K562 (cell line): ENCODE data around the gene KIF20A. TPM values are rescaled to one million over a fixed set of nuclear protein-coding genes. Genes with fewer than 3 reads are reported as not detected.

ENCODE experiments used
- ATAC-seq: fragments of 200-7000 bp; cut with Tn5 transposase; 3 replicates; pipeline ENCODE4 v1.9.1; 2020; ENCODE audit warnings: moderate library complexity
- Bru-seq: library from RNA; stranded (reverse); fragments of 400-500 nt; gene quantifications from one replicate; lab custom pipeline; 2021; lab: Mats Ljungman, UMichigan
- BruChase-seq, 2 experiments: library from RNA; stranded (reverse); fragments of 400-500 nt; gene quantifications; one replicate each; lab custom pipeline; 2021; lab: Mats Ljungman, UMichigan
- BruUV-seq: library from RNA; stranded (reverse); fragments of 400-500 nt; replicated peaks from 2 replicates; lab custom pipeline; 2021; lab: Mats Ljungman, UMichigan
- CTCF ChIA-PET: fragments of 300-600 bp; formaldehyde crosslinking; extraction: SDS; loops from one replicate; lab custom pipeline; 2021; ENCODE audit warnings: low intra/inter-chr PET ratio; lab: Yijun Ruan, JAX
- POLR2A ChIA-PET: fragments of 300-600, 350-650 bp; sonication (Branson Sonifier 250); formaldehyde crosslinking; extraction: SDS; loops from one replicate; lab custom pipeline; 2021; ENCODE audit warnings: antibody characterized with exemption, inconsistent platforms; lab: Yijun Ruan, JAX
- DNase-seq, 4 experiments: peaks; one replicate each; pipeline versions ENCODE4 v3.0.0 to v3.0.0-alpha.2; 2011 to 2018; ENCODE audit warnings: low spot score in 3 of 4, mixed read lengths in 3 of 4; ENCODE audit errors: extremely low read depth in 1 of 4
- FAIRE-seq: peaks from 2 replicates; lab custom pipeline; 2011; peaks lifted over from hg19 to GRCh38; lab: Jason Lieb, UNC
- H2AFZ ChIP-seq: 2 replicates; pipeline ENCODE4 v1.6.0; 2011; ENCODE audit warnings: low read depth, low read length, control low read depth, inconsistent platforms
- H3K27ac ChIP-seq: fragments of 200-600 bp; 3 replicates; pipeline ENCODE4 v1.8.0; 2011; ENCODE audit warnings: low read depth, mild to moderate bottlenecking, control low read depth, inconsistent platforms, low read length, moderate library complexity, mixed read lengths; ENCODE audit errors: extremely low read depth
- H3K27me3 ChIP-seq, 2 experiments: fragments of 300-600 bp in 1 of 2; 2 replicates in 1 of 2; 3 replicates in 1 of 2; pipeline versions ENCODE4 v1.6.0 to v1.8.0; 2011; ENCODE audit warnings: inconsistent platforms in 2 of 2, low read length in 2 of 2, mild to moderate bottlenecking in 1 of 2, mixed read lengths in 1 of 2, moderate library complexity in 1 of 2; ENCODE audit not compliant: control insufficient read depth in 2 of 2, insufficient read depth in 2 of 2
- H3K36me3 ChIP-seq: fragments of 300-600 bp; 3 replicates; pipeline ENCODE4 v1.8.0; 2011; ENCODE audit warnings: mild to moderate bottlenecking, low read length, inconsistent platforms; ENCODE audit not compliant: control insufficient read depth, insufficient read depth
- H3K4me1 ChIP-seq, 2 experiments: fragments of 200-600 bp in 1 of 2; replicated peaks in 1 of 2; 2 replicates in 1 of 2; 3 replicates in 1 of 2; pipeline versions ENCODE4 v1.5.1 to v1.8.0; 2011; ENCODE audit warnings: inconsistent platforms in 2 of 2, low read length in 2 of 2, mild to moderate bottlenecking in 1 of 2, mixed read lengths in 1 of 2, moderate library complexity in 1 of 2; ENCODE audit not compliant: control insufficient read depth in 2 of 2, insufficient read depth in 2 of 2
- H3K4me2 ChIP-seq: 2 replicates; pipeline ENCODE4 v1.6.1; 2011; ENCODE audit warnings: low read length, control low read depth, inconsistent platforms, mixed read lengths; ENCODE audit not compliant: insufficient read depth
- H3K4me3 ChIP-seq: fragments of 200-600 bp; sonication (generic), shearing (Covaris generic); 2 replicates; pipeline ENCODE4 v1.5.1; 2016; ENCODE audit warnings: control low read depth, inconsistent platforms
- H3K79me2 ChIP-seq: fragments of 200-600 bp; 3 replicates; pipeline ENCODE4 v1.8.0; 2011; ENCODE audit warnings: low read length, inconsistent platforms; ENCODE audit not compliant: control insufficient read depth, insufficient read depth
- H3K9ac ChIP-seq, 2 experiments: 2 replicates each; pipeline versions ENCODE4 v1.6.0 to v1.6.1; 2011; ENCODE audit warnings: low read depth in 2 of 2, low read length in 2 of 2, control low read depth in 1 of 2, inconsistent platforms in 1 of 2, mild to moderate bottlenecking in 1 of 2, mixed read lengths in 1 of 2; ENCODE audit not compliant: insufficient read depth in 1 of 2
- H3K9me1 ChIP-seq: one replicate; pipeline ENCODE4 v1.6.0; 2011; ENCODE audit warnings: inconsistent platforms, mild to moderate bottlenecking, low read length, moderate library complexity; ENCODE audit not compliant: control insufficient read depth, insufficient read depth
- H3K9me3 ChIP-seq: replicated peaks from 2 replicates; pipeline ENCODE4 v1.5.1; 2011; ENCODE audit warnings: low read depth, low read length, inconsistent platforms; ENCODE audit not compliant: control insufficient read depth, insufficient read depth
- H4K20me1 ChIP-seq: replicated peaks from 2 replicates; pipeline ENCODE4 v1.6.1; 2011; ENCODE audit warnings: low read length, inconsistent platforms, mixed read lengths; ENCODE audit not compliant: control insufficient read depth, insufficient read depth
- CC2D1A ChIP-seq: fragments of 450-650 bp; IDR thresholded peaks from 2 replicates; pipeline ENCODE4 v1.6.1; 2017; ENCODE audit warnings: mild to moderate bottlenecking
- CREBBP ChIP-seq: IDR thresholded peaks from one replicate; pipeline ENCODE4 v1.6.1; 2012; ENCODE audit warnings: low read depth, mild to moderate bottlenecking, control low read depth, inconsistent platforms, low read length
- FOS ChIP-seq: IDR thresholded peaks from 3 replicates; pipeline ENCODE4 v1.6.1; 2011; ENCODE audit not compliant: insufficient read length; ENCODE audit errors: extremely low read depth
- FOXJ3 ChIP-seq: sonication (generic); formaldehyde crosslinking; IDR thresholded peaks from 2 replicates; pipeline ENCODE4 v1.4.0; 2020; ENCODE audit warnings: mild to moderate bottlenecking, missing genetic modification reagents
- GTF2E2 ChIP-seq: fragments of 200-800 bp; sonication (Bioruptor generic); IDR thresholded peaks from 2 replicates; pipeline ENCODE4 v1.6.1; 2016; ENCODE audit warnings: missing genetic modification characterization, missing compliant biosample characterization
- KAT7 ChIP-seq: sonication (generic); formaldehyde crosslinking; IDR thresholded peaks from 2 replicates; pipeline ENCODE4 v1.8.0; 2022; ENCODE audit warnings: missing genetic modification reagents, mild to moderate bottlenecking, borderline replicate concordance
- MAFF ChIP-seq: IDR thresholded peaks from 2 replicates; pipeline ENCODE4 v1.6.1; 2012; ENCODE audit warnings: low read length, improper control_type of control experiment
- NBN ChIP-seq: fragments of 450-650 bp; IDR thresholded peaks from 2 replicates; pipeline ENCODE4 v1.6.1; 2016; ENCODE audit warnings: low read depth, mild to moderate bottlenecking
- NCOA1 ChIP-seq: fragments of 450-650 bp; IDR thresholded peaks from 2 replicates; pipeline ENCODE4 v1.6.1; 2016; ENCODE audit warnings: low read depth
- PKNOX1 ChIP-seq: fragments of 450-650 bp; IDR thresholded peaks from 2 replicates; pipeline ENCODE4 v1.6.1; 2016
- RB1 ChIP-seq: fragments of 450-650 bp; IDR thresholded peaks from 2 replicates; pipeline ENCODE4 v1.6.1; 2017; ENCODE audit warnings: low read depth, mild to moderate bottlenecking
- SIN3B ChIP-seq: fragments of 450-650 bp; IDR thresholded peaks from 2 replicates; pipeline ENCODE4 v1.6.1; 2017; ENCODE audit warnings: low read depth, mild to moderate bottlenecking, moderate library complexity
- SMARCA5 ChIP-seq: fragments of 450-650 bp; IDR thresholded peaks from 2 replicates; pipeline ENCODE4 v1.6.1; 2016
- THRAP3 ChIP-seq: fragments of 450-650 bp; IDR thresholded peaks from 2 replicates; pipeline ENCODE4 v1.6.1; 2016; ENCODE audit warnings: mild to moderate bottlenecking, inconsistent platforms, borderline replicate concordance
- ZNF143 ChIP-seq: sonication (generic); formaldehyde crosslinking; IDR thresholded peaks from 2 replicates; pipeline ENCODE4 v1.9.0; 2022; ENCODE audit warnings: mild to moderate bottlenecking, missing genetic modification reagents
- ZNF584 ChIP-seq: fragments of 200-800 bp; sonication (Bioruptor generic); IDR thresholded peaks from 2 replicates; pipeline ENCODE4 v1.6.1; 2016; ENCODE audit warnings: low read depth, mild to moderate bottlenecking, missing genetic modification characterization, missing compliant biosample characterization
- WGBS: fragments of 100-300 bp; shearing (Covaris generic); methylation state at CpG from one replicate; pipeline ENCODE4 v1.1.6; 2016; ENCODE audit warnings: low coverage, mixed read lengths; ENCODE audit not compliant: insufficient coverage; ENCODE audit errors: missing lambda C conversion rate; 5-methylcytosine and 5-hydroxymethylcytosine counted together
- in situ Hi-C: fragments of 300-500 bp; cut with MboI; formaldehyde crosslinking; loops from 4 replicates; pipeline ENCODE4 v1.15.0; 2018; ENCODE audit warnings: inconsistent platforms, mixed read lengths
- intact Hi-C: fragments of 100-400 bp; cut with micrococcal nuclease; formaldehyde crosslinking; loops from 2 replicates; pipeline ENCODE4 v1.14.2; 2022
- long read RNA-seq, 3 experiments: library from polyadenylated mRNA in 2 of 3; library from RNA in 1 of 3; unstranded in 2 of 3; stranded (forward) in 1 of 3; transcript quantifications; one replicate each; pipeline ENCODE4 v2.0.0, GENCODE V29; 2019 to 2022
- polyA minus RNA-seq, 3 experiments: library from RNA; depleted of rRNA, polyadenylated mRNA; stranded (reverse); fragments of >200 nt; gene quantifications; 2 replicates each; pipeline ENCODE4 v1.2.3, GENCODE V29; 2011
- polyA plus RNA-seq, 8 experiments: library from polyadenylated mRNA; depleted of rRNA in 4 of 8; stranded (reverse) in 5 of 8; unstranded in 3 of 8; fragments of >200 nt; fragmentation: Nextera tagmentation in 2 of 8; fragmentation: Illumina TruSeq in 1 of 8; extraction: Ambion mirVana in 2 of 8; extraction: Trizol in 1 of 8; gene quantifications; 2 replicates each; pipeline versions ENCODE4 v1.2.1 to v1.2.3, GENCODE V29; 2011 to 2014; ENCODE audit warnings: inconsistent platforms in 1 of 8, missing spikeins in 1 of 8
- total RNA-seq, 7 experiments: library from RNA; depleted of rRNA in 6 of 7; stranded (reverse); fragments of >200 nt in 6 of 7; fragmentation: Illumina TruSeq in 2 of 7; extraction: Trizol in 2 of 7; gene quantifications; 2 replicates each; pipeline versions ENCODE4 v1.2.1 to v1.2.3, GENCODE V29; 2011 to 2021; ENCODE audit warnings: low replicate concordance in 1 of 7

KIF20A gene
- 122 and 137 TPM in 2 replicates for total RNA-seq (2011; cell fraction: chromatin; rRNA removed; ENCODE audit: low replicate concordance)
- total RNA-seq (2011; cell fraction: nucleolus; rRNA removed) = 95.4 and 97.0 TPM in 2 replicates
- total RNA-seq (2011; cell fraction: nucleoplasm; rRNA removed) = 81.0 and 82.0 TPM in 2 replicates
- total RNA-seq (2014; rRNA removed) (40.8 and 44.9 TPM in 2 replicates), total RNA-seq (2014; rRNA removed; fragmentation: Illumina TruSeq; extraction: Trizol) (61.2 and 63.1 TPM in 2 replicates), total RNA-seq (2015; rRNA removed; fragmentation: Illumina TruSeq; extraction: Trizol) (51.9 and 55.5 TPM in 2 replicates), total RNA-seq (2021) (49.0 and 52.6 TPM in 2 replicates), polyA plus RNA-seq (2011; rRNA removed) (53.9 and 57.0 TPM in 2 replicates), polyA plus RNA-seq (2014; fragmentation: Illumina TruSeq; extraction: Trizol) (52.3 and 59.6 TPM in 2 replicates), polyA plus RNA-seq (2014; fragmentation: Nextera tagmentation; extraction: Ambion mirVana) (10 to 100 TPM; 39.8 to 58.7 TPM), polyA plus RNA-seq (2014; rRNA removed) (36.8 and 39.6 TPM in 2 replicates), polyA minus RNA-seq (2011; rRNA and poly(A)+ RNA removed) (126 and 142 TPM in 2 replicates), Bru-seq, nascent RNA (percentile 89 among the genes with signal in this experiment), BruChase-seq, experiment 1, labeled RNA remaining after a 2-hour chase (percentile 79 among the genes with signal in this experiment), BruChase-seq, experiment 2, labeled RNA remaining after a 6-hour chase (percentile 85 among the genes with signal in this experiment)
- 31.9 and 42.7 TPM in 2 replicates for polyA plus RNA-seq (2011; cell fraction: cytosol; rRNA removed)
- polyA plus RNA-seq (2011; cell fraction: nucleus; rRNA removed) = 94.3 and 132 TPM in 2 replicates
- 28.5 and 32.7 TPM in 2 replicates for polyA plus RNA-seq (2012)
- polyA minus RNA-seq (2011; cell fraction: cytosol; rRNA and poly(A)+ RNA removed) = 49.5 and 58.0 TPM in 2 replicates
- polyA minus RNA-seq (2011; cell fraction: nucleus; rRNA and poly(A)+ RNA removed) = 73.5 and 136 TPM in 2 replicates
- long read RNA-seq, experiment 1, transcript KIF20A-201 (19 exons, 3,201 nt) = major isoform, 108 of 167 reads
- long read RNA-seq, experiment 1, partial matches to known transcripts = 39 of 167 reads
- long read RNA-seq, experiment 1, other reads (novel, unspliced or antisense) = 20 of 167 reads
- long read RNA-seq, experiment 2, transcript KIF20A-201 (19 exons, 3,201 nt) = major isoform, 18 of 48 reads
- long read RNA-seq, experiment 2, partial matches to known transcripts = 13 of 48 reads
- long read RNA-seq, experiment 2, other reads (novel, unspliced or antisense) = 17 of 48 reads
- long read RNA-seq, experiment 3, transcript KIF20A-201 (19 exons, 3,201 nt) = major isoform, 42 of 54 reads
- long read RNA-seq, experiment 3, partial matches to known transcripts = 9 of 54 reads
- long read RNA-seq, experiment 3, other reads (novel, unspliced or antisense) = 3 of 54 reads

GRCh38 chr5:138178516-138179276 lies at the start of gene KIF20A, which contains the start of gene BRD8:
Gene KIF20A (plus strand): TSS chr5:138179112. CDS start chr5:138179681, 569 bp downstream.
Gene BRD8 (minus strand): TSS chr5:138178630. CDS start chr5:138178614, 16 bp downstream.
- peak within 1 kb of the TSS; percentile 99 for H2AFZ ChIP-seq
- H3K4me3 ChIP-seq = peak within 1 kb of the TSS; percentile 63
- DNase-seq = peak; percentile 86 to 98 (median 91)
- peaks cover 57% of the 10 kb centered on the region for H3K79me2 ChIP-seq
- in situ Hi-C loops (loop anchor here (25.0 kb wide), 1 partner anchor 234 kb away; no protein-coding TSS in a partner anchor), intact Hi-C loops (no loop called here)
- peak within 1 kb of the TSS; percentile 90 to 97 for H3K9ac ChIP-seq
- ChIA-PET POLR2A (interaction anchor here (0.6 to 4.6 kb wide), 26 partner anchors 8 to 1561 kb away, joined by 3 to 34 read pairs (median 3); partner anchors contain the start of genes CDC23 and FAM53C), CTCF (interaction anchor here (0.5 to 2.2 kb wide), 3 partner anchors 104 to 314 kb away, joined by 3 to 10 read pairs (median 3); no protein-coding TSS in a partner anchor)
- WGBS = under 1% methylated on average over 41 of the region's 41 CpGs
- peaks cover 60% of the 10 kb centered on the region for H3K36me3 ChIP-seq
- peak within 1 kb of the TSS; percentile 95 for H3K4me2 ChIP-seq
- H4K20me1 ChIP-seq = no peaks in the 10 kb centered on the region
- no peaks in the 10 kb centered on the region for H3K27me3 ChIP-seq
- peak; percentile 90 for ATAC-seq
- H3K9me3 ChIP-seq = no peaks in the 10 kb centered on the region
- BruUV-seq = no TSS peak
- peak; percentile 98 for FAIRE-seq
- H3K4me1 ChIP-seq = peaks cover 0 to 5% of the 10 kb centered on the region in 2 experiments; a peak in 1 of 5 replicates
- no peaks in the 10 kb centered on the region for H3K9me1 ChIP-seq
- H3K27ac ChIP-seq = peak within 1 kb of the TSS; percentile 99
- 0 out of 2 replicates have a peak, but pooled peaks have one; percentile 32 for TF ChIP-seq NCOA1
- no peak for TF ChIP-seq FOXJ3 (CRISPR knock-in tag)
- TF ChIP-seq SMARCA5 = no peak
- peak; percentile 57; the same call in 1 of the 2 replicates for TF ChIP-seq PKNOX1
- TF ChIP-seq KAT7 = no peak
- peak; percentile 92 for TF ChIP-seq ZNF143
- TF ChIP-seq THRAP3 = no peak
- peak; percentile 63; the same call in 1 of the 2 replicates for TF ChIP-seq SIN3B
- TF ChIP-seq ZNF584 (CRISPR knock-in tag) = peak; percentile 55; the same call in 1 of the 2 replicates
- TF ChIP-seq GTF2E2 = peak; percentile 80; the same call in 1 of the 2 replicates
- TF ChIP-seq MAFF = no peak
- no peak for TF ChIP-seq CREBBP
- TF ChIP-seq FOS = peak; percentile 82
- TF ChIP-seq NBN = peak; percentile 60; the same call in 1 of the 2 replicates
- TF ChIP-seq RB1 = peak; percentile 46; the same call in 1 of the 2 replicates
- TF ChIP-seq CC2D1A = peak; percentile 75; the same call in 1 of the 2 replicates
